ENCODE measurements around the gene DCUN1D2.
A peak's percentile ranks its signal among the peaks of the same experiment; 100 is the strongest.

DCUN1D2 gene

DNA sequence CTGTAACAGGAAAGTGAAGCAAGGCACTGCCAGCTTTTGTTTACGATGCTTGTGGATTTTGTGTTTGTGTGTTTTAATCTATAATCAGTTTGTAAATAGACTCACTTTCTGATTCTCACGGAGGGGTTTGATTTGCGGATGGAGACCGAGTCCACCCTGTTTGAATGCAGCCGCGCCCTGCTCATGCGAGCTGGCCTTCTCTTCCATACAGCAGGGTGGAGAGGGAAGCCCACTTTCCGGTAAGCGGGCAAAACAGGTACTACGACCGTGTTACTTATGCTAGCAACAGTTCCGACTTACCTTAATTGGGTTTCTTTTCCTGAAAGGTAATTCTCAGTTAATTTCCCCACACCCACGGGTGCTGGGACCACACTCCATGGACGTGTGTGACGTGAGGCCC is 70.3 kb downstream of the DCUN1D2 start:
- DNase-seq, result no peak

DNA sequence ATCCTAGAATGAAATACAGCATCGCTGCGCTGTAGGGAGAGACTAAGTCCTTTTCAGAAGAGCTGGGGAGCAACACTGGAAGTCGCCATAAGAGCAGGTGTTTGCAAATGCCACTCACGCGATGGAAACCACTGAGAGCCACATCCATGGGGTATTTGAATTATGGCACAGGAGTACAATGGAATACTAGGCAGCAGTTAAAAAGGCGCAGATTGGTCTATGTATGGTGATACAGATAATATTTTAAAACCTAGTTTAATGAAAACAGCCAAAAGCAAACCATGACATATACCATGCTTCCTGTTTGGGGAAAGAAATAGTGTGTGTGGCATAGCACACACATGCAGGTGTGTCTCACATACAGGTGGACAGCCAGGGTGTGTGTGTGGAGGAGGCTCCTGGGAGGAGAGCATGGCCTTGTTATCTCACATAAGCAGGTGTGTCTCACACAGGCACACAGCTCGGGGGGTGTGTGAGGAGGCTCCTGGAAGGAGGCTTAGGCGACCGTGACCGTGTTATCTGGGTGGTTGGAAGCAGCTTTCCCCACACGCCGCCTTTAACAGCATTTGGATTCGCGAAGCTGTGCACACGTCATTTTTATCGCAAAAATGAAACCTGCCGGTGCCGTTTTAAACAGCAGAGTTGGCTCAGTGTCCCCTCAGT is 70.8 kb downstream of the DCUN1D2 start:
- no peak for DNase-seq

DNA sequence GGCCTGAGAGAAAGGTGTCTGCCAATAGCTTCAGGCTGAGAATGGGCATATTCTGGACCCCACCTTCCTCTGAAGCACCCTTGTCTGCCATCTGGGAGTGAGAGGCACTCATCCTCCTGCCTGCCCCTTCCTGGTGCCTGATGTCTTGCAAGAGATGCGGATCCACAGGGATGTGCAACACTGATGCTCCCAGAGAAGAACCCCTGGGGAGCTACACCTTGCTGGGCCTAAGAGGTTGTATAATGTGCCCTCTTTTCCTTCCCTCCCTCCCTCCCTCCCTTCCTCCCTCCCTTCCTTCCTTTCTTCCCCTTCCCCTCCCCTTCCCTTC is 71.8 kb downstream of the DCUN1D2 start:
- no peak for DNase-seq

DNA sequence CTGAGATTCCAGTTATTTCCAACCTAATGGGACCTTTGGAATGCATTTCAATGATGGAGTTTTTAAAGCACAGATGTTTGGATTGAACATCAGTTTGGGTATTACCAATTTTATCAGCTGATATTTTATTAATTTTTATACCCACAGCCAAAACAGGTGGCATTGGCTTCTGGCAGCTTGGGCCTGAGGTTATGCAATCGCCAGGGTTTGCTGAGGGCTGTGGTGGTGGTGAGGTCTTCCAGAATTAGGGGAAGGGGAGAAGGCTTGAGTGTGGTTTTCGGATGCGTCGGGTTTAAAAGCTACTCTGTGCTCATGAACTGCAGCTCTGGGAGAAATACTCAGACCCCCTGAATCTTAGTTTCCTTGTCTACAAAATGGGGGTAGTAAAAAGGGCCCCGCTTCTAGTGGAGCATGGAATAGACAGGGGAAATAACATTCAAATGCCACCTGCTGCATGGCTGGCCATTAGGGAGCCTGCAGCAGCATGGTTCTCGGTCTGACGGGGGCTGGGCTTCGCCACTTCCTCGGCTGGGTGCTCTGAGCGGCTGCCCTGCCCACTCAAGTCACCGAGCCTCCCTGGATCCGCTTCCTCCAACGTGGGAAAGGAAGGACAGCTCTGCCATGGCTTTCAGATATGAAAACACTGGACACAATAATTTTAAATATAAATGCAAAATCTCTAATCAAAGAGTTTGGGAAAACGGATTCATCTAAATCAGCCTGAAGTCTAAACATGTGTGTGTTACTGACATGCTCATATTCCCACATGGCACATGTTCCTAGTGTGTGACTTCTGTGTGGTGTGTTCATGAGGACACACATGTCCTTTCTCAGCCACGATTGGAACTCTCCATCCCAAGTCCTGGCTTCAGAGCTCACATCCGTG is 72.4 kb downstream of the DCUN1D2 start:
- DNase-seq, result no peak

DNA sequence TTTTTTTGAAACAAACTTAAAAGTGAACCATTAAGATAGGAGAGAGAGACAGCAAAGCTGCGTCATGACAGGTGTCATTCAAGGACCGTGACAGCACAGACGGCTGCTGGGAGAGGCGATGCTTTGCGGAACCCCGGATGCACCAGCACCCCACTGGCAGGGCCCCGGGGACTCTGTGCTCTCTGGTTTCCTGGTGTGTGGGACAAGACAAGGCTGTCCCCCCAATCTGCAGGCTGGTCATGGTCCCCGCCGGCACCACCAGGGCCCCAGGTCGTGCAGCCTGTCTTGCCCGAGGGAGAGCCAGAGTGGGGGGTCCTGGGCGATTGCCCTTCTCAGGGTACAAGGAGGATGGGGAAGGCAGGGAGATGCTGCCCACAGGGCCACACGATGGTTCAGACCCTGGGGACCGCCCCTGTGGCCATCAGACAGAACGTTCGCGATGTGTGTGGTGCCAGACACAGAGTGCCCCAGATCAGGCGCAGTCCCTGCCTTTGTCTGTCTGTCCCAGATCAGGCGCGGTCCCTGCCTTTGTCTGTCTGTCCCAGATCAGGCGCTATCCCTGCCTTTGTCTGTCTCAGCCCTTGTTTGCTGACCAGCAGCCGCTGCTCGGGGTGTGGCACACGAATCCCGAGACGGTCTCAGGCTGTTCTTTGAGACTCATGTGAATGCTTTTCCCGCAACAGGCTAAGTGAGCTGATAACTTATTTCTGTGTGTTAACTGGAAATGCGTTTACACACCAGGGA is 73.3 kb downstream of the DCUN1D2 start:
- DNase-seq, result no peak

DNA sequence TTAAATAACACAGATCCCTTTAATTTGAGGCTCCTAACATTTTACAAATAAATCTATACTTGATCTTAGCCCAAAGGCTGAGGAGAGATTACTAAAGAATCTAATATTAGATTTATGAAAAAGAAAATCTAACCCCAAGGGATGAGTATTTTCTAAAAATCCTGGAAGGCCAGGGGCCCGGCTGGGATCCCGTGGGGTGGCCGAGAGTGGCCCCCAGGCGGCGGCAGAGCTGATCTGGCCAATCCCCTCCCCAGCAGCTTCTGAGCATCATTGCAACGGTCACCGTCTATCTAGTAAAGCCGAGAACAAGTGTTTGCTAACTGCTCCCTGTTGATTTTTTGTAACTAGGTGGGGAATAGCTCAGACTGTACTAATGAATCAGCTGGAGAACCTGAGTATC is 74.7 kb downstream of the DCUN1D2 start:
- no peak for DNase-seq

DNA sequence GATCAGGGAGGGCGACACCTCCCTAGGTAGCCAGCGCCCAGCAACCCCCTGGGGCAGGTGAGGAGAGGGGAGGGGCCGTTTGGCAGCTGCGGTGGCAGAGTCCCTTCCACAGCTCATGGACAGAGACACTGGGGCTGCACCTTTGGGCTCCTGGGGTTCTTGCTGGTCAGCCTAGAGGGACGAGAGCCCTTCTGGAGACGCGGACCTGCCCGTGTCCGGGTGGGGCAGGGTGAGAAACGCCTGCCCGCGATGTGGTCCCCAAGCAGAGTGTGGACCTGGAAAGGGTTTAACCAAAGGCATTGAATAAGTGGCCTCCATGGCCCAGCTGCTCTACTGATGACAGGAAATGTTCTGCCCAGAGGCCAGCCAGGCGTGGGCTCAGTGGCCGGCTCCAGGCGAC is 75.5 kb downstream of the DCUN1D2 start:
- no peak for DNase-seq

DNA sequence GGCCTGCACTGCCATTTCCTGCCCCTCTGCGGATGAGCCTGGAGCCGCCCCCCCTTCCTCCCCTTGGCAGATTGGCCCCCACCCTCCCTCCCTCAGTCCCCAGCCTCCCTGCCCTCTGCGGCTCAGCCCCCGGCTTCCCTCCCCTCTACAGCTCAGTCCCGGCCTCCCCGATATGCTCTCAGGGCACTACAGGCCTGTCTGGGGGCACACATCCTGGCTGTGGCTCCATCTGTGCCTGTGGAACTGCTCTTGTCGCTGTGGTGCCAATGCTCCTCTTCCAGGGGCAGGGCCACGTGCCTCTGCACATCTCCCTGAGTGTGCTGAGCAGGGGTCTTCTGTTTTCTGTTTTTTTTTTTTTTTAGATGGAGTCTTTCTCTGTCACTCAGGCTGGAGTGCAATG is 76.2 kb downstream of the DCUN1D2 start:
- DNase-seq, result no peak

DNA sequence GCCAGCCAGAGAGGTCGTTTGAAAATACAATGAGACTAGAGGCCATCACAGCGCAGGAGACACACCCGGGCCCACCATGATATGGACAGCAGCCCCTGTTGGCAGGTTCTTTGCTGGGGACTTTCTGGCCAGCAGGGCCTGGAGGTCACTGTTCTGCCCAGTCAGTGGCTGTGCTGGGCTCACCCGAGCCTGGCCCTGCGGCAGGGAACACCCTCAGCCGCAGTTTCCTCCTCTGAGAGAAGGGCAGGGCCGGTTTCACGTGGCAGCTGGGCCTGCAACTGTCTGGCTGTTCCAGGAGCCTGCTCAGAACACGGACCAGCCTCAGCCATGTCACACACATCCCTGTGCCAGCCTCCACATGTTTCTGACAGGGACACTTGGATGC is 76.6 kb downstream of the DCUN1D2 start:
- no peak for DNase-seq

DNA sequence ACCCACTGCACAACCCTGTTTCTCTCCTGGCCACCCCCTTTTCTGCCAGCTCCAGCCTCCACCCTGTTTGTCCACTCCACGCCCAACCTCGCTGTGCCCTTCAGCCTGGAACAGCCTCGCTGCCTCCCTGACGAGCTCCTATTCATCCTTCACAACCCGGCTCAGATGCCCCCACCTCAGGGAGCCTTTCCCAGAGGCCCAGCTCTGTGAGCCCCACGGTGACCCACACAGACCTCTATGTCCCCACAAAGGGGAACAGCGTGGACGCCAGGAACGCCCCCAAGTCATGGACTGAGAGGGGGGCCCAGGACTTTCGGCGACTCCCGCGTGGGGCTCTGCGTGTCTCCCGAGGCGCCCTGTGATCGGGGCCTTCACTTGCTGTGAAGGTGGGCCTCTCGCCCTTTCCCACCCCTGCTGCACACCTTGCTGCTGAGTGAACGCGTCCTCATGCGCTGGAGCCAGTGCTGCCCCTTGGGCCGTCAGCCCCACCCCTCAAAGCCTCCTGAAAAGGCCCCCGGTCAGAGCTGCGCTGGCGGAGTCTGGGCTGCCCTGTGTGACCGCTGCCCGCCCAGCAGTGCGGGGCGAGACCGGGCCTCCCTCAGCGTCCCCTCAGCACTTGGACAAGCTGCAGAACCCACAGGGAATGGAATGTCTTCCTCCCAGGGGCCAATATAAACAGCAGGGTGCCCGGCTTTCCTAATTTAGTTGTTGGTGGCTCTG is 77.2 kb downstream of the DCUN1D2 start:
- DNase-seq, result no peak

DNA sequence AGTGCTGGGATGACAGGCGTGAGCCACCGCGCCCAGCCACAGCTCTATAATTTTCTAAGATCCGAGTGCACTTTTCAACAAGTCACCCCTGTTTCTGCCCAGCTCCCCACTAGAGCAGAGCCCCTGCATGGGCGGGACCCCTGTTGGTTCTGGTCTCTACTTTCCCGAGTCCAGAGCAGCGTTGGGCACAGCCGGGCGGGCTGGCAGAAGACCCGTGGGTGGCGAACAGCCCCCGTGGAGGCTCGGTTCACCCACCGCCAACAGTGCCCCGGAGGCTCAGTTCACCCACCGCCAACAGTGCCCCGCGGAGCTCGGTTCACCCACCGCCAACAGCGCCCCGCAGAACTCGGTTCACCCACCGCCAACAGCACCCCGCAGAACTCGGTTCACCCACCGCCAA is 78.1 kb downstream of the DCUN1D2 start:
- DNase-seq, result no peak

DNA sequence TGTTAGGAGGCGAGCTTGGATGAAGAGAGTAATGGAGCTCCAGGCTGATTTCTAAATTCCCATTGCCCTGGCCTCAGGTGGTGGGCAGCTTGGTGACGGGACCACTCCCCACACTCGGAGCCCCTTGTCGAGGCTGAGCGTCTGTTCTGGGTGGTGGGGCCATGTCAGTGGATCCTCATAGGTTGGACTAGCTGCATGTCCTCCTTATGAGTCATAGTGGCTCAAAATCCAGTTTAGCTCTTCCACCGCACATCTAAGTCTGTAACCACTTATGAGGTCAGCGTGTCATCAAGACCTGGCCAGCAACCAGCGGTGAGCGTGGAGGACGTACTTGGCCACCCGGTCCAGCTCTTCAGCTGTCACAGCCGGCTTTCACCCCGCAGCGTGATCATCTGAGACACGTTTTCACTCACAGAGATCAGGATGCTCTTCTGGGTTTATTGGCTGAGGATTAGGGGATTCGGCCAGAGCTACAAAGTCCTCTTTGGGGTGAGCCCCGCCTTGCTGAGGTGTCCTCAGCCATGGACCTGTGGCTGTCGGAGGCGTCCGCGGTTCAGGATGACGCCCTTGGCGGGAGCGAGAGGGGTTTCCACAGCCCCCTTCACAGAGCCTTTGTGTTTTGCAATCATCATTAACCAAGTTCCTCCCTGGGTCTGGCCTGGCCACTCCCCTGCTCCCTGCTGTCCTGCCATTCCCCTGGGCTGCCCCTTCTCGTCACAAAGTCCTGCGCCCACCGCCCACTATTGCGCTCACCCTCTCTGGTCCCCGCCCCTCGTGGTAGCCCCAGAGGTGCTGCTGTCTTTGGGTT is 79.1 kb downstream of the DCUN1D2 start:
- no peak for DNase-seq

DNA sequence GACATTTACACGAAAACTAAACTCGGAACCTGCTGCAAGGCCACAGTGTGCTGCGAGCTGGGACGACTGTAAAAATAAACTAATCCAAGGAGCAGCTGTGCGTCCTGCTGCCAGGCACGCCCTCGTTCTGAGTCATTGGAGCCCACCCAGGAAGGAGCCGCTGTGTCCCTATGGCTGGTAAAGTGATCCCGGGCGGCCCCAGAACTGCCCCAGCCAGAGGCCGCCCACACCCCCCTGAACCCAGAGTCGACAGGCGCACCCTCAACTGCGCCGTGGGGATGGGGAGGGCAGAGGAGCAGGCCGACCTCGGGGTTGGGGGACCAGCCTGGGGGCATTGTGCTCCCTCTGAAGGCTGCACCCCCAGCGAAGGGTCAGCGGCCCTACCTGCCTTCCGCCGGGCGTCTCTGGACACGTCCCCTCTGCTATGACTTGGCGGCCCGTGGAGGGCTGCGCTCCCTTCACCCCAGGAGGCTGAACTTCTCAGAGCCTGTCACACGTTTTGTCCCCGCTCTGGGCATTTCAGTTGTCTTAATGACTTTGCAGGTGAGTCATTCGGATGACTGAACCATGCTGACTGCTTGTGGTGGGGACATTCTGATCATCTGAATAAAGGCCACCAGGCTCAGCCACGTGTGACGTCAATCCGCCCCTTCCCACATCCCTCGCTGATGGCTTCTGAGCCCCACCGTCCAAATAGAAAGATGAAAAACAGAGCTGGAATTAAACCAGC is 79.9 kb downstream of the DCUN1D2 start:
- peak; percentile 11 for DNase-seq

DNA sequence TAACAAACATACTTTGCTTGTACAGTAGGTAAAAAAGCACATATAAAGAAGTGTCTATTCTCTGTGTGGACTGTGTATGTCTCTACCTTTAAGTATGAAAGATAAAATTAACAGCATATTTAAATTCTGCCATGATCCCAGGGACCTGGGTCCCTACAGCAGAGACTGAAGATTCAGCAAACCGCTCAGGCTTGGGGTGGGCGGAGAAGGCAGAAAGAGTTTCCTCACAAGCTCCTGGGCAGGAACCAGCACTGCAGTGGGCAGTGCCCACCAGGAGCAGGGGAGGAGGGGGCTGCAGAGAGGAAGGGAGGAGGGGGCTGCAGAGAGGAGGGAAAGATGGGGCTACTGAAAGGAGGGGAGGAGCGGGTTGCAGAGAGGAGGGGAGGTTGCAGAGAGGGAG is 81.9 kb downstream of the DCUN1D2 start:
- no peak for DNase-seq

DNA sequence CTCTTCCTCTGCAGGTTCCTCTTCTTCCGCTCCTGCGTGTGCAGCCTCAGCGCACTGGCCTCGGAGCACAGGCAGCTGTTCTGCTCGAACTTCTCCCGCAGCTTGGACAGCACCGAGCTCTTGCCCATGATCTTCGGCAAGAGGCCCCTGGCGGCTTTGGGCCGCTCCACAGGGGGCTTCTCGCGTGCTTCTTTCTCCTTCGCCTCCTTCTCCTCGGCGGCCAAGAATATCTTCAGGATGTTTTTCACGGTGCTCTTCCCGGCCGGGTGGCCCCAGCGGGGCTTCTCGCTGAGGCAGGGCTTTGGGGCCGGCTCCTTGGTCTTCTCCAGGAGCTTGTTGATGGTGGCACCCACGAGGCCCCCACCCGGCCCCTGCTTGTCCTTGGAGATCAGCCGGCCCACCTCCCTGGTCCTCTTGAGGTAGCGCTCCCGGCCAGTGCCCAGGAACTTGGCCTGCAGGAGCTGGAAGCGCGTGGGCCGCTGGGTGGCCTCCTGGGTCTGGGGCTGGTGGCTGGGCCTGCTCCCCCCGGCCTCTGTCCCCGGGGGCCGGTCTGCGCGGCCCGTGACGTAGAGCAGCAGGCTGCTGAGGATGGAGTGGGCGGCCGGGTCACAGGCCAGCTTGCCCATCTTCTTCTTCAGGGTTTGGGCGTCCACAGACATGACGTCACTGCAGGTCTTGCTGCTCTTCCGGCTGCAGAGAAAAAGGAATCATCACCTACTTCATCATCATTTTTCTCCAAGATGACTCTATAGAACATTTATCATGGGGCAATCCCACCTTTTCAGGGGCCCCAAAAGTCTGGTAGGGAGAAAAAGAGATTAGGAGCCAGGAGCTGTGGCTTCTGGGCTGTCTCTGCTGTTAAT is 82.7 kb downstream of the DCUN1D2 start:
- no peak for DNase-seq

DNA sequence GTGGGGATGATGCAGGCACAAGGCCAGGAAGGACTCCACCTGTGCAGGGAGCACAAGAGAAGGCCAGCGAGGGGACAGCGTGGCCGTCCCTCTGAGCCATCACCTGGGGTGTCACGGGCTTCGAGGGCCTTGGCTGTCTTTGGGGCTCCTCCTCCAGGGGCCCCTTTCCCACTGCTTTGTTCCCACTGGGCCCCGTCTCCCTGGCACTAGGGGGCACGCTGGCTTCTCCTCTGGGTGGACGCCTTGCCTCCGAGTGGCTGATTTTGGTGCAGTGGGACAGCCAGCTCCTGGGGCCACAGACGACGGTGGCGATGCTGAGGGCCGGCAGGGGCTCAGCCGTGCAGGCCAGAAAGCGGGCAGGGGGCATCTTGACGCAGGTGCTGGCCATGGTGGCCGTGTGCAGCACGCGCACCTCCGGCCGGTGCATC is 83.4 kb downstream of the DCUN1D2 start:
- DNase-seq, result no peak

DNA sequence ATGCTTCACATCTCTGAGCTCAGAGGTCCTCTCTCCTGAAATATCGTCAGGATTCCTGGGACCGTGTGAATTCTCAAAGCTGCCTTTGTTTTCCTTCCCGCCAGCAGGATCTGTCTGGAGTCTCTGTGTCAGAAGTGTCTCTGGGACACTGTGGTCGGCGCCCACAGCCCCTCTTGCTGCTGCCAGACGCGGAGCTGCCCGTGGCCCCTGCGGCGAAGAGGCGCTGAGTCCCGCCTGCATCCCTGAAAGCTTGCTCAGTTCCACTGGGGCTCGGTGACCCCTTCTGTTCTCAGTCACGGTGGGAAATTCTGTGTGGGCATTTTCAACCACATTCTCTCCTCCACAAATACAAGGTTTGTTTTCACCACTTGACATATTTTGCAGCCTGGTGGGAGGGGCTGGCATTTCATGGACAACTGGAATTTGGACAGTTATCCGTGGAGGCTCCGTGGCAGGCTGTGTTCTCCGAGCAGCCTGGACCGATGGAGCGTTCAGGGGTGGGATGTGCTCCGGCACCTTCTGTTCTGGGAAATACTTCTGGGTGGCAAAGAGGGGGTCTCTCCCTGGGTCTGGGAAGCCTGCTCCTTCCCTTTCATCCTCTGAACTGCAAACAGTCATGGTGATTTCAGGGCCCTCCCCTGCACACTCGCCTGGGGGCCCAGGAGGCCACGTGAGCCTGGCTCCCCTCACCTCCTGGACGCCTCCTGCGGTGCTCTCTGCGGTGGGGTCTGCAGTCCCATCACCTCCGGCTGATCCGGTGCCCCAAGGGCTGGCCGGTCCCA is 84.0 kb downstream of the DCUN1D2 start:
- DNase-seq, result no peak
